B cell (primary cell): ENCODE results near the gene MAU2. TPM values are rescaled to one million over a fixed set of nuclear protein-coding genes. Genes with fewer than 3 reads are reported as not detected.

Experiments used
- ATAC-seq: fragments of 200-7000 bp; cut with Tn5 transposase; one replicate; pipeline ENCODE4 v1.10.0; 2021; ENCODE audit warnings: low read depth, mild to moderate bottlenecking, moderate number of reproducible peaks, moderate library complexity
- CTCF ChIA-PET: fragments of 350-600 bp; sonication (Branson Sonifier 250); formaldehyde crosslinking; loops from one replicate; lab custom pipeline; 2021; ENCODE audit warnings: antibody characterized with exemption, inconsistent platforms; lab: Charles Lee
- POLR2A ChIA-PET: fragments of 350-600 bp; sonication (Branson Sonifier 250); formaldehyde crosslinking; loops from one replicate; lab custom pipeline; 2021; ENCODE audit warnings: antibody characterized with exemption; lab: Charles Lee
- DNase-seq: peaks from one replicate; pipeline ENCODE4 v3.0.0; 2013
- H2AFZ ChIP-seq: 2 replicates; pipeline ENCODE4 v1.6.1; 2012; ENCODE audit warnings: mild to moderate bottlenecking, low read depth, low read length; ENCODE audit not compliant: insufficient read depth, poor library complexity, severe bottlenecking
- H3K27ac ChIP-seq, 2 donors: 1 replicate in 1 of 2; 2 replicates in 1 of 2; pipeline ENCODE4 v1.5.1; 2012 to 2013; ENCODE audit warnings: low read length in 2 of 2, mild to moderate bottlenecking in 2 of 2, moderate library complexity in 1 of 2
- H3K27me3 ChIP-seq, 4 experiments: fragments of 200-600 bp in 1 of 4; sonication (generic) in 1 of 4; replicated peaks in 1 of 4; 1 replicate in 2 of 4; 2 replicates in 2 of 4; pipeline versions ENCODE4 v1.6.1 to v1.7.0; 2013 to 2016; ENCODE audit warnings: low read length in 3 of 4, mild to moderate bottlenecking in 2 of 4, mixed read lengths in 1 of 4, moderate library complexity in 1 of 4; ENCODE audit not compliant: insufficient read depth in 4 of 4, control insufficient read depth in 3 of 4; ENCODE audit errors: control extremely low read depth in 1 of 4
- H3K36me3 ChIP-seq, 2 experiments: replicated peaks in 1 of 2; 1 replicate in 1 of 2; 2 replicates in 1 of 2; pipeline versions ENCODE4 v1.6.1 to v1.7.1; 2013; ENCODE audit warnings: low read length in 1 of 2; ENCODE audit not compliant: insufficient read depth in 2 of 2, control insufficient read depth in 1 of 2; ENCODE audit errors: control extremely low read depth in 1 of 2, extremely low read depth in 1 of 2
- H3K4me1 ChIP-seq, 2 donors: fragments of 200-600 bp in 1 of 2; sonication (generic) in 1 of 2; 1 replicate in 1 of 2; 2 replicates in 1 of 2; pipeline versions ENCODE4 v1.5.1 to v1.6.1; 2013 to 2017; ENCODE audit warnings: low read length in 2 of 2; ENCODE audit not compliant: control insufficient read depth in 2 of 2, insufficient read depth in 2 of 2
- H3K4me2 ChIP-seq: replicated peaks from 2 replicates; pipeline ENCODE3; 2012; ENCODE audit warnings: mild to moderate bottlenecking, low read depth, low read length; ENCODE audit not compliant: poor library complexity, severe bottlenecking
- H3K4me3 ChIP-seq, 5 experiments: fragments of 200-600 bp in 1 of 5; sonication (generic) in 1 of 5; 1 replicate in 3 of 5; 2 replicates in 2 of 5; pipeline versions ENCODE4 v1.5.1 to v1.7.0; 2011 to 2016; ENCODE audit warnings: low read length in 4 of 5, mild to moderate bottlenecking in 4 of 5, low read depth in 2 of 5, control low read depth in 1 of 5, moderate library complexity in 1 of 5; ENCODE audit not compliant: insufficient read depth in 1 of 5; ENCODE audit errors: control extremely low read depth in 1 of 5, extremely low read depth in 1 of 5
- H3K79me2 ChIP-seq: fragments of 200-600 bp; sonication (generic); one replicate; pipeline ENCODE4 v1.6.0; 2016; ENCODE audit warnings: low read length; ENCODE audit not compliant: control insufficient read depth, insufficient read depth
- H3K9ac ChIP-seq: fragments of 200-600 bp; sonication (generic); 2 replicates; pipeline ENCODE4 v1.6.1; 2017; ENCODE audit warnings: mild to moderate bottlenecking, low read length, moderate library complexity
- H3K9me3 ChIP-seq, 3 donors: one replicate each; pipeline versions ENCODE4 v1.6.1 to v1.7.1; 2013; ENCODE audit warnings: low read length in 2 of 3; ENCODE audit not compliant: control insufficient read depth in 2 of 3, insufficient read depth in 1 of 3; ENCODE audit errors: control extremely low read depth in 1 of 3
- H4K20me1 ChIP-seq: 2 replicates; pipeline ENCODE4 v1.6.0; 2012; ENCODE audit warnings: mild to moderate bottlenecking, low read length; ENCODE audit not compliant: insufficient read depth, control insufficient read depth, poor library complexity, severe bottlenecking
- H3K27ac Mint-ChIP-seq: one replicate; pipeline ENCODE4 v1.8.0; 2021; ENCODE audit warnings: mixed read lengths
- H3K27me3 Mint-ChIP-seq: one replicate; pipeline ENCODE4 v1.8.0; 2021; ENCODE audit warnings: mixed read lengths
- H3K4me1 Mint-ChIP-seq: one replicate; pipeline ENCODE4 v1.8.0; 2021; ENCODE audit warnings: mixed read lengths
- H3K4me3 Mint-ChIP-seq: one replicate; pipeline ENCODE4 v1.8.0; 2021; ENCODE audit warnings: mixed read lengths
- H3K9me3 Mint-ChIP-seq: one replicate; pipeline ENCODE4 v1.8.0; 2022; ENCODE audit warnings: mixed read lengths; ENCODE audit not compliant: insufficient read depth
- CTCF ChIP-seq: fragments of 200-600 bp; IDR thresholded peaks from one replicate; pipeline ENCODE4 v1.8.0; 2022; ENCODE audit warnings: antibody characterized with exemption, mild to moderate bottlenecking
- EZH2 ChIP-seq: IDR thresholded peaks from 2 replicates; pipeline ENCODE4 v1.6.1; 2012; ENCODE audit warnings: borderline replicate concordance, low read depth, mild to moderate bottlenecking, moderate library complexity, low read length; ENCODE audit not compliant: insufficient read depth, poor library complexity, severe bottlenecking
- WGBS: methylation state at CpG from one replicate; pipeline ENCODE4 v1.1.5; 2013; ENCODE audit warnings: missing lambda C conversion rate; ENCODE audit not compliant: insufficient coverage; 5-methylcytosine and 5-hydroxymethylcytosine counted together
- intact Hi-C: fragments of 100-400 bp; cut with micrococcal nuclease; formaldehyde crosslinking; loops from one replicate; pipeline ENCODE4 v1.10.0; 2022
- polyA plus RNA-seq: library from polyadenylated mRNA; depleted of rRNA; stranded (reverse); fragments of >200 nt; gene quantifications from 2 replicates; pipeline ENCODE4 v1.2.3, GENCODE V29; 2012
- total RNA-seq, 2 donors: library from RNA; stranded (reverse); fragments of 120-200 nt in 1 of 2; gene quantifications; 1 replicate in 1 of 2; 2 replicates in 1 of 2; pipeline versions ENCODE4 v1.2.3 to v1.2.4, GENCODE V29; 2013 to 2022

Gene MAU2
- total and polyA plus RNA-seq, 2 donors (not counting 1 experiment from before 2014, with no cell fraction given): 87.7 to 199 TPM

- no peak overlapping the region for H3K9ac ChIP-seq
- no peak for ATAC-seq
Observed at GRCh38 chr19:19334063-19334988, 13.7 kb downstream of the MAU2 start.

More at GRCh38 chr19:19334063-19334988, 13.7 kb downstream of the MAU2 start:
- Histone ChIP-seq H3K4me2 (no peak overlapping the region), H3K9me3 (no peaks in the 10 kb centered on the region), H3K4me3 (no peak overlapping the region), H3K4me1 (peaks cover 2 to 4% of the 10 kb centered on the region in 2 donors), H3K79me2 (peaks cover 92% of the 10 kb centered on the region), H3K36me3 (peaks cover 0 to 54% of the 10 kb centered on the region in 2 experiments), H3K27me3 (no peaks in the 10 kb centered on the region), H3K27ac (no peak overlapping the region), H2AFZ (no peak overlapping the region), H4K20me1 (peaks cover 66% of the 10 kb centered on the region)
- CTCF ChIA-PET: interaction anchor here (1.6 kb wide), 1 partner anchor 156 kb away, joined by 5 read pairs; no protein-coding TSS in a partner anchor
- 95% methylated on average over 22 of the region's 22 CpGs for WGBS
- Mint-ChIP-seq H3K4me3 (no peak overlapping the region), H3K9me3 (no peaks in the 10 kb centered on the region), H3K4me1 (peaks cover 5% of the 10 kb centered on the region), H3K27ac (no peak overlapping the region), H3K27me3 (no peaks in the 10 kb centered on the region)
- POLR2A ChIA-PET: interaction anchor here (0.5 kb wide), 1 partner anchor 110 kb away, joined by 8 read pairs; no protein-coding TSS in a partner anchor
- intact Hi-C loops: no loop called here
- TF ChIP-seq EZH2: no peak
- TF ChIP-seq CTCF: no peak
- no peak for DNase-seq
